ENCODE results near the gene AP4B1. TPM values are rescaled to one million over a fixed set of nuclear protein-coding genes. Genes with fewer than 3 reads are reported as not detected.

The AP4B1 gene
- polyA plus RNA-seq, 1 donor = 51.2 TPM

GRCh38 chr1:113895961-113896360 is 8.6 kb downstream of the AP4B1 start:
- no peak for DNase-seq

- DNase-seq = no peak
Observed at GRCh38 chr1:113895098-113895497, 9.5 kb downstream of the AP4B1 start.

GRCh38 chr1:113893267-113893666 is 11.3 kb downstream of the AP4B1 start:
- DNase-seq = no peak

GRCh38 chr1:113891631-113892220 is 12.9 kb downstream of the AP4B1 start:
- no peak for DNase-seq

- no peak for DNase-seq
Observed at GRCh38 chr1:113890816-113891215, 13.8 kb downstream of the AP4B1 start.

- DNase-seq = no peak
Observed at GRCh38 chr1:113887402-113888175, 17.0 kb downstream of the AP4B1 start, which contains the start of gene BCL2L15. Gene BCL2L15 (minus strand): TSS chr1:113887581. CDS start chr1:113887375, 206 bp downstream.

GRCh38 chr1:113886417-113887401 is 17.9 kb downstream of the AP4B1 start:
- no peak for DNase-seq

GRCh38 chr1:113881661-113882060 is 22.9 kb downstream of the AP4B1 start:
- DNase-seq = no peak

GRCh38 chr1:113879739-113880038 is 24.9 kb downstream of the AP4B1 start:
- DNase-seq = no peak

- DNase-seq = no peak
Observed at GRCh38 chr1:113876176-113876575, 28.4 kb downstream of the AP4B1 start.

- no peak for DNase-seq
Observed at GRCh38 chr1:113875714-113876113, 28.9 kb downstream of the AP4B1 start.

GRCh38 chr1:113874012-113874879 is 30.4 kb downstream of the AP4B1 start:
- DNase-seq = no peak

GRCh38 chr1:113872219-113872935 is 32.2 kb downstream of the AP4B1 start:
- no peak for DNase-seq

GRCh38 chr1:113871597-113872113 is 32.9 kb downstream of the AP4B1 start, which contains the start of gene PTPN22:
Gene PTPN22 (minus strand): TSS chr1:113871712.
- no peak for DNase-seq

- DNase-seq = no peak
Observed at GRCh38 chr1:113870778-113871177, 33.8 kb downstream of the AP4B1 start.

GRCh38 chr1:113868387-113869083 is 36.1 kb downstream of the AP4B1 start:
- no peak for DNase-seq

GRCh38 chr1:113861641-113862040 is 43.0 kb downstream of the AP4B1 start:
- DNase-seq = no peak

GRCh38 chr1:113860891-113861290 is 43.7 kb downstream of the AP4B1 start:
- no peak for DNase-seq

- no peak for DNase-seq
Observed at GRCh38 chr1:113859478-113860175, 45.0 kb downstream of the AP4B1 start.
